H1 (cell line): ENCODE measurements around the gene EDA. TPM values are rescaled to one million over a fixed set of nuclear protein-coding genes. Genes with fewer than 3 reads are reported as not detected.

Experiments
- CTCF ChIA-PET: fragments of 300-600 bp; sonication (Branson Sonifier 250); formaldehyde crosslinking; loops from one replicate; lab custom pipeline; 2021; ENCODE audit not compliant: partially characterized antibody; lab: Charles Lee
- POLR2A ChIA-PET: fragments of 300-600 bp; sonication (Branson Sonifier 250); formaldehyde crosslinking; loops from one replicate; lab custom pipeline; 2021; ENCODE audit warnings: inconsistent platforms; ENCODE audit not compliant: partially characterized antibody; lab: Charles Lee
- DNase-seq, 2 experiments: peaks; one replicate each; pipeline versions ENCODE4 v3.0.0 to v3.0.0-alpha.2; 2010 to 2022; ENCODE audit warnings: low spot score in 2 of 2, low read depth in 1 of 2, mixed read lengths in 1 of 2
- FAIRE-seq: peaks from 2 replicates; lab custom pipeline; 2011; peaks lifted over from hg19 to GRCh38; lab: Jason Lieb, UNC
- H2AFZ ChIP-seq: 2 replicates; pipeline ENCODE4 v1.8.1; 2012; ENCODE audit warnings: low read length, inconsistent platforms
- H2AK5ac ChIP-seq: 2 replicates; pipeline ENCODE4 v1.6.1; 2013; ENCODE audit warnings: low read depth, low read length
- H2BK120ac ChIP-seq: replicated peaks from 2 replicates; pipeline ENCODE3; 2013; ENCODE audit warnings: low read depth, low read length, inconsistent platforms
- H2BK12ac ChIP-seq: 2 replicates; pipeline ENCODE4 v1.6.1; 2013; ENCODE audit warnings: low read depth, low read length
- H2BK15ac ChIP-seq: 2 replicates; pipeline ENCODE4 v1.6.1; 2013; ENCODE audit warnings: low read length
- H2BK20ac ChIP-seq: 2 replicates; pipeline ENCODE4 v1.6.1; 2013; ENCODE audit warnings: low read length
- H2BK5ac ChIP-seq: 2 replicates; pipeline ENCODE4 v1.6.1; 2013; ENCODE audit warnings: low read depth, low read length
- H3K14ac ChIP-seq: 2 replicates; pipeline ENCODE4 v1.6.1; 2013; ENCODE audit warnings: inconsistent platforms; ENCODE audit not compliant: insufficient read length
- H3K18ac ChIP-seq: 2 replicates; pipeline ENCODE4 v1.6.1; 2013; ENCODE audit warnings: low read length; ENCODE audit errors: extremely low read depth
- H3K23ac ChIP-seq: 2 replicates; pipeline ENCODE4 v1.6.1; 2013; ENCODE audit warnings: inconsistent platforms; ENCODE audit not compliant: insufficient read length
- H3K23me2 ChIP-seq: 2 replicates; pipeline ENCODE4 v1.6.1; 2013; ENCODE audit warnings: low read depth, low read length
- H3K27ac ChIP-seq: 2 replicates; pipeline ENCODE4 v1.6.1; 2011; ENCODE audit warnings: low read depth, low read length, inconsistent platforms
- H3K27me3 ChIP-seq, 4 experiments: replicated peaks in 1 of 4; 1 replicate in 1 of 4; 2 replicates in 3 of 4; pipeline versions ENCODE4 v1.6.1 to v1.8.1; 2011 to 2013; ENCODE audit warnings: low read length in 3 of 4, mild to moderate bottlenecking in 3 of 4, inconsistent platforms in 2 of 4, mixed read lengths in 2 of 4, moderate library complexity in 1 of 4; ENCODE audit not compliant: control insufficient read depth in 3 of 4, insufficient read depth in 3 of 4; ENCODE audit errors: extremely low read depth in 1 of 4
- H3K36me3 ChIP-seq, 4 experiments: 2 replicates each; pipeline versions ENCODE4 v1.6.1 to v1.8.1; 2011 to 2013; ENCODE audit warnings: mild to moderate bottlenecking in 4 of 4, low read length in 3 of 4, moderate library complexity in 2 of 4, control low read depth in 1 of 4, inconsistent platforms in 1 of 4; ENCODE audit not compliant: insufficient read depth in 4 of 4, control insufficient read depth in 2 of 4
- H3K4ac ChIP-seq: replicated peaks from 2 replicates; pipeline ENCODE3; 2013; ENCODE audit warnings: low read length, low read depth, mixed read lengths, inconsistent platforms; ENCODE audit not compliant: insufficient read length
- H3K4me1 ChIP-seq, 4 experiments: replicated peaks in 1 of 4; 1 replicate in 1 of 4; 2 replicates in 3 of 4; pipeline versions ENCODE4 v1.6.1 to v1.8.1; 2011 to 2013; ENCODE audit warnings: low read length in 3 of 4, inconsistent platforms in 2 of 4, mixed read lengths in 1 of 4; ENCODE audit not compliant: insufficient read depth in 4 of 4, control insufficient read depth in 3 of 4
- H3K4me2 ChIP-seq, 2 experiments: 2 replicates each; pipeline versions ENCODE4 v1.6.1 to v1.8.1; 2011 to 2013; ENCODE audit warnings: low read depth in 2 of 2, low read length in 2 of 2, control low read depth in 1 of 2, inconsistent platforms in 1 of 2, mild to moderate bottlenecking in 1 of 2; ENCODE audit not compliant: insufficient read depth in 1 of 2
- H3K4me3 ChIP-seq, 4 experiments: fragments of 200-600, 300-600 bp in 1 of 4; sonication (generic), shearing (Covaris generic), sonication (Bioruptor Twin) in 1 of 4; 2 replicates each; pipeline versions ENCODE4 v1.5.1 to v1.8.1; 2011 to 2016; ENCODE audit warnings: low read length in 4 of 4, low read depth in 3 of 4, control low read depth in 2 of 4, inconsistent platforms in 2 of 4, mild to moderate bottlenecking in 2 of 4, mixed read lengths in 1 of 4, moderate library complexity in 1 of 4; ENCODE audit not compliant: insufficient read depth in 2 of 4; ENCODE audit errors: extremely low read depth in 1 of 4
- H3K56ac ChIP-seq: replicated peaks from 2 replicates; pipeline ENCODE3; 2013; ENCODE audit warnings: low read depth, mild to moderate bottlenecking, mixed read lengths, low read length, inconsistent platforms; ENCODE audit not compliant: insufficient read length
- H3K79me1 ChIP-seq: 2 replicates; pipeline ENCODE4 v1.6.1; 2013; ENCODE audit warnings: low read depth, low read length, control low read depth
- H3K79me2 ChIP-seq, 2 experiments: 2 replicates each; pipeline versions ENCODE4 v1.6.1 to v1.8.1; 2012 to 2013; ENCODE audit warnings: low read length in 2 of 2, mild to moderate bottlenecking in 2 of 2, inconsistent platforms in 1 of 2; ENCODE audit not compliant: insufficient read depth in 2 of 2, control insufficient read depth in 1 of 2
- H3K9ac ChIP-seq, 4 experiments: replicated peaks in 1 of 4; 1 replicate in 1 of 4; 2 replicates in 3 of 4; pipeline versions ENCODE4 v1.6.1 to v1.8.1; 2011 to 2013; ENCODE audit warnings: low read depth in 3 of 4, low read length in 3 of 4, control low read depth in 2 of 4, mild to moderate bottlenecking in 2 of 4, moderate library complexity in 2 of 4, inconsistent platforms in 1 of 4; ENCODE audit errors: extremely low read depth in 1 of 4
- H3K9me3 ChIP-seq, 2 experiments: 2 replicates each; pipeline versions ENCODE4 v1.6.1 to v1.8.1; 2012 to 2013; ENCODE audit warnings: mild to moderate bottlenecking in 2 of 2, moderate library complexity in 2 of 2, control low read depth in 1 of 2, inconsistent platforms in 1 of 2, low read depth in 1 of 2, low read length in 1 of 2, mixed read lengths in 1 of 2; ENCODE audit not compliant: insufficient read depth in 2 of 2
- H4K20me1 ChIP-seq, 2 experiments: replicated peaks in 1 of 2; 2 replicates each; pipeline versions ENCODE3 to v1.8.1; 2011 to 2013; ENCODE audit warnings: inconsistent platforms in 2 of 2, low read length in 2 of 2, mild to moderate bottlenecking in 1 of 2; ENCODE audit not compliant: insufficient read depth in 2 of 2, control insufficient read depth in 1 of 2
- H4K5ac ChIP-seq: 2 replicates; pipeline ENCODE4 v1.6.1; 2013; ENCODE audit warnings: low read length, low read depth, mixed read lengths, inconsistent platforms; ENCODE audit not compliant: insufficient read length
- H4K8ac ChIP-seq: 2 replicates; pipeline ENCODE4 v1.8.0; 2013; ENCODE audit warnings: mild to moderate bottlenecking, moderate library complexity, low read length, inconsistent platforms; ENCODE audit not compliant: insufficient read depth; ENCODE audit errors: extremely low read depth
- H4K91ac ChIP-seq: replicated peaks from 2 replicates; pipeline ENCODE3; 2013; ENCODE audit warnings: low read length, mixed read lengths, inconsistent platforms; ENCODE audit not compliant: insufficient read length
- BCL11A ChIP-seq, 2 experiments: IDR thresholded peaks; one replicate each; pipeline ENCODE4 v1.6.1; 2011; ENCODE audit warnings: low read depth in 2 of 2, low read length in 2 of 2, mild to moderate bottlenecking in 2 of 2
- KDM4A ChIP-seq: IDR thresholded peaks from one replicate; pipeline ENCODE4 v1.7.1; 2012; ENCODE audit warnings: low read depth, mild to moderate bottlenecking, moderate library complexity, low read length, inconsistent platforms; ENCODE audit not compliant: severe bottlenecking
- POLR2AphosphoS5 ChIP-seq: IDR thresholded peaks from 2 replicates; pipeline ENCODE4 v1.6.1; 2011; ENCODE audit warnings: low read depth, low read length
- RBBP5 ChIP-seq: IDR thresholded peaks from 2 replicates; pipeline ENCODE4 v1.7.1; 2012; ENCODE audit warnings: low read depth, mild to moderate bottlenecking, inconsistent platforms, low read length, moderate library complexity, borderline replicate concordance
- SP2 ChIP-seq: IDR thresholded peaks from 2 replicates; pipeline ENCODE4 v1.6.1; 2012; ENCODE audit warnings: mild to moderate bottlenecking, low read length, inconsistent platforms
- TCF12 ChIP-seq: IDR thresholded peaks from 2 replicates; pipeline ENCODE4 v1.6.1; 2011; ENCODE audit warnings: low read depth, mild to moderate bottlenecking, low read length
- USF2 ChIP-seq: IDR thresholded peaks from 2 replicates; pipeline ENCODE4 v1.6.1; 2011; ENCODE audit warnings: low read length, improper control_type of control experiment
- WGBS, 2 experiments: shearing (Covaris generic) in 1 of 2; methylation state at CpG; one replicate each; pipeline versions ENCODE4 v1.1.6 to v1.1.7; 2013 to 2015; ENCODE audit warnings: low lambda C conversion rate in 2 of 2, mixed read lengths in 2 of 2, inconsistent platforms in 1 of 2, low coverage in 1 of 2, missing lambda C conversion rate in 1 of 2; ENCODE audit not compliant: insufficient replicate concordance in 2 of 2, insufficient coverage in 1 of 2, insufficient read length in 1 of 2; ENCODE audit errors: extremely low coverage in 1 of 2, missing lambda C conversion rate in 1 of 2; 5-methylcytosine and 5-hydroxymethylcytosine counted together
- polyA plus RNA-seq, 7 experiments: library from polyadenylated mRNA; depleted of rRNA in 3 of 7; stranded (reverse) in 5 of 7; unstranded in 2 of 7; fragments of >200 nt in 5 of 7; fragments of 200-250 nt in 2 of 7; gene quantifications; 1 replicate in 5 of 7; 2 replicates in 1 of 7; 4 replicates in 1 of 7; pipeline versions ENCODE4 v1.2.1 to v1.2.3, GENCODE V29; 2011 to 2013; ENCODE audit warnings: missing spikeins in 2 of 7, mixed read lengths in 2 of 7
- total RNA-seq: library from RNA; stranded (reverse); fragmentation: NEBNext Ultra II Directional; extraction: Animal tissue kit (Norgen Biotek cat#: 25700); gene quantifications from 2 replicates; pipeline ENCODE4 v1.2.1, GENCODE V29; 2021
- TF ChIP-seq, protein P1 (sequence below): IDR thresholded peaks from 2 replicates; pipeline ENCODE4 v1.6.1; 2012; ENCODE audit warnings: inconsistent platforms
- TF ChIP-seq, protein P2 (sequence below): IDR thresholded peaks from 2 replicates; pipeline ENCODE4 v1.6.1; 2011; ENCODE audit warnings: low read depth, mild to moderate bottlenecking, low read length; ENCODE audit not compliant: insufficient read depth

EDA gene
- total and polyA plus RNA-seq, 2 of the 8 experiments (the other 6 are each of a cell fraction or from before 2014, with no cell fraction given), result 7.5 to 10.5 TPM

GRCh38 chrX:70009970-70010369, 394.1 kb downstream of the EDA start:
- H3K23ac ChIP-seq, result no peak overlapping the region
- H2BK20ac ChIP-seq, result no peak overlapping the region
- H2AK5ac ChIP-seq, result no peak overlapping the region
- no peak overlapping the region for H3K4ac ChIP-seq
- no peaks in the 10 kb centered on the region for H4K20me1 ChIP-seq
- H2AFZ ChIP-seq, result no peak overlapping the region
- no peak overlapping the region for H4K8ac ChIP-seq
- no peaks in the 10 kb centered on the region for H3K9me3 ChIP-seq
- H3K23me2 ChIP-seq, result no peaks in the 10 kb centered on the region
- no peak overlapping the region for H2BK15ac ChIP-seq
- H4K5ac ChIP-seq, result no peak overlapping the region
- DNase-seq (no peak), FAIRE-seq (no peak)
- H3K14ac ChIP-seq, result no peak overlapping the region
- 95% methylated on average over 2 of the region's 2 CpGs; no CpG with 5 or more reads in 1 of the 2 experiments for WGBS, 2 experiments
- CTCF ChIA-PET, result no interaction called here
- H3K56ac ChIP-seq, result no peak overlapping the region
- no peaks in the 10 kb centered on the region for H3K27me3 ChIP-seq
- no peak overlapping the region for H3K4me3 ChIP-seq
- H3K18ac ChIP-seq, result no peak overlapping the region
- H3K9ac ChIP-seq, result no peak overlapping the region
- TF ChIP-seq, protein P1, sequence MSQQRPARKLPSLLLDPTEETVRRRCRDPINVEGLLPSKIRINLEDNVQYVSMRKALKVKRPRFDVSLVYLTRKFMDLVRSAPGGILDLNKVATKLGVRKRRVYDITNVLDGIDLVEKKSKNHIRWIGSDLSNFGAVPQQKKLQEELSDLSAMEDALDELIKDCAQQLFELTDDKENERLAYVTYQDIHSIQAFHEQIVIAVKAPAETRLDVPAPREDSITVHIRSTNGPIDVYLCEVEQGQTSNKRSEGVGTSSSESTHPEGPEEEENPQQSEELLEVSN, result no peak
- TF ChIP-seq BCL11A (IDR thresholded peaks at IDR 0.05; ENCODE audit: low read depth in 2 of 2, low read length in 2 of 2) (no peak), RBBP5 (no peak), KDM4A (no peak), POLR2AphosphoS5 (no peak), USF2 (no peak), TCF12 (no peak), SP2 (no peak)
- TF ChIP-seq, protein P2, sequence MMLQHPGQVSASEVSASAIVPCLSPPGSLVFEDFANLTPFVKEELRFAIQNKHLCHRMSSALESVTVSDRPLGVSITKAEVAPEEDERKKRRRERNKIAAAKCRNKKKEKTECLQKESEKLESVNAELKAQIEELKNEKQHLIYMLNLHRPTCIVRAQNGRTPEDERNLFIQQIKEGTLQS, result no peak
- no peak overlapping the region for H3K27ac ChIP-seq
- no peak overlapping the region for H3K4me2 ChIP-seq
- no peaks in the 10 kb centered on the region for H3K79me2 ChIP-seq
- H2BK5ac ChIP-seq, result no peak overlapping the region
- no peak overlapping the region for H4K91ac ChIP-seq
- no peak overlapping the region for H2BK12ac ChIP-seq
- no peak overlapping the region for H2BK120ac ChIP-seq
- no peaks in the 10 kb centered on the region for H3K36me3 ChIP-seq
- POLR2A ChIA-PET, result no interaction called here
- H3K79me1 ChIP-seq, result no peaks in the 10 kb centered on the region
- peaks cover 0 to 5% (median 2%) of the 10 kb centered on the region in 4 experiments; a peak in 3 of 7 replicates for H3K4me1 ChIP-seq
